KG1 (cell line): Measurements from ENCODE around the gene APLN.

Experiments
- DNase-seq: peaks from one replicate; lab custom pipeline; 2025; lab: John Stamatoyannopoulos, UW

APLN gene

GRCh38 chrX:129659861-129660260, 5.1 kb upstream of the APLN start:
- no peak for DNase-seq

DNA sequence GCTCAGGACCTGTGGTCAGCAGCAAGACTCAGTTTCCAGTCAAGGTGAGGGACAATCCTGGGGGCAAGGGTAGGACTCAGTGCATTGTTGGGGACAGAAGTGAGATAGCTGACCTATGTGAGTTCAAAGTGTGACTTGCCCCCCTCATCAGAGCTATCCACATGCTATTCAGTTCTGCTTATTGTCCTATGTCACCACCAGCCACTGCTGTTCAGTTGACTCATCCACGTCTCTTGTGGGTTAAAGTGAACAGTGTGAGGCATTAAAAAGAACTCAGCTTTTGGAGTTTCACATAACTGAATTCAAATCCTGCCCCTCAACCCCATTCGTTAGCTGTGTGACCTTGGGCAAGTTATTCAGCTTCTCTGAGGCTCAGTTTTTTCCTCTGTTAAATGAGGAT, 4.4 kb upstream of the APLN start:
- no peak for DNase-seq

DNA sequence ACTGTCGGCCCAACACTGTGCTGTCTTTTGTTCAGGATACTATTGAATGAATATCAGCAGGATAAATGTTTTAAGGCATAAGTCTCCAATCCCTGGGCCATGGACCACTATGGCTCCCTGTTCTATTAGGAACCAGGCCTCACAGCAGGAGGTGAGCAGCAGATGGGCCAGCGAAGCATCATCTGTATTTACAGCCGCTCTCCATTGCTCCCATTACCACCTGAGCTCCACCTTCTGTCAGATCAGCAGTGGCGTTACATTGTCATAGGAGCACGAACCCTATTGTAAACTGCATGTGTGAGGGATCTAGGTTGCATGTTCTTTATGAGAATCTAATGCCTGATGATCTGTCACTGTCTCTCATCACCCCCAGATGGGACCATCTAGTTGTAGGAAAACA, 3.7 kb upstream of the APLN start:
- no peak for DNase-seq

GRCh38 chrX:129655547-129656249, 942 bp upstream of the APLN start:
- no peak for DNase-seq

DNA sequence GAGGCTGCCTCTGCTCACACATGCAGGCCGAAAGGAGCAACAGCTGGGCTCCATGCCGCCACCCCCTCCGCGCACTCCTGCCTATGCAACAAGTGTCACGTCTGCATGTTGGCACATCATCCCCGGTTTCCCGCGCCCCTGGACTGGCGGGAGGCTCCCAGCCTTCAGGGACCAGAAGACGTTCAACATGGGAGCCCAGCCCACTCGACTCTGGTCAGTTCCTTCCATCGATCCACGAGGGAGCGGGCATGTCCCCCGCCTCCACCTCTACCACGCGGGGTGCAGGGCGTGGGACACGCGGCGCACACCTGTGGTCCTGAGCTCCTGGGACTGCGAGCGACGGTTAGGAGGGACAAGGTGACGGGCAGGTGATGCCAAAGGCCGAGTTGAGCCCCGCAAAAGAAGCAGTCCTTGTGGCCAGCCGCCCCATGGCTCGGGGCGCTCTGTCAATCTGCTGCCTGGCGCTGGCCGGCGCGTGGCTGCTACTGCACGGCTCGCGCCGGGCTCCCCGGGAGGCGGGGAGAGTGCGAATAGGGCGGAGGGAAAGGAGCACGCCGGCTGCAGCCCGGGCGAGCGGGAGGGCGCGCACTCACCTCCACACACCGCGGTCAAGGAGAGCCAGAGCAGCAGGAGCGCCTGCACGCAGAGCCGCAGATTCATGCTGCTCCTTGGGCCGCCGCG, 645 bp downstream of the APLN start:
- DNase-seq = no peak

DNA sequence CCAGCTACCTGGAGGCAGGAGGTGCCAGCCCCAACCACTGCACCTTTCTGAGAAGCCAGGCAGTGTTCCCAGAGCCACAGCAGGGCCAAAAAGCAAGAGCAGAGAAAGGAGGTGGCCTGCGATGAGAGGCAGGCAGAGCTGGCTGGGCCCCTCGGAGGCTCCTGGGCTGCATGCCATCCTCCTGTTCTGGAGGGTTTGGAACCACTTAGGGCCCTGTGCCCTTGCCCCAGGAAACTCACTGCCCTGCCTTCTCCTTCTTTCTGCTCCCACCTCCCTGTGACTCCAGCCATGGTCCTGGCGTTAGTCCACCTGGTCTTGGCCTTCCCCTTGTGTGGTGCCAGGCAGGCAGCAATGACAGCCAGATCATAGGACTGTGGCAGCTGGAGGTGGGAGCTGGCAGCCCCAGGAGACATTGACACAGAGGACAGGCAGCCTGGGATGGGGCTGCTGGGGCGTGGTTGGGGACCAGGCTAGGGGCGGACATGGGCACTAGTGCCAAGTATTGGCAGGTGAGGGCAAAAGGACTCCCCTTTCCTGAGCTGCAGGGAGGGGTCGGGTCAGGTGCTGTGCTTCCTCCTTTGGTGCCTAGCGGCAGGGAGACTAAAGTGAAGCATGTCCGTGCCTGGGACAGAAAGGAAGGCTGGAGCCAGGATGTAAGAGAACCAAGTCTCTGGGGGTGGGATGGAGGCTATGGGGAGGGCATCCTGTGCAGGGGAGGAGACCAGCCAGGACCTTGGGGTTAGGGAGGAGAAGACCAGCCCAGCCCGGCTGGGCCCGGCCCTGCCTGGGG, 1.4 kb downstream of the APLN start:
- DNase-seq = no peak

GRCh38 chrX:129652565-129653169, 2.1 kb downstream of the APLN start:
- DNase-seq = no peak

DNA sequence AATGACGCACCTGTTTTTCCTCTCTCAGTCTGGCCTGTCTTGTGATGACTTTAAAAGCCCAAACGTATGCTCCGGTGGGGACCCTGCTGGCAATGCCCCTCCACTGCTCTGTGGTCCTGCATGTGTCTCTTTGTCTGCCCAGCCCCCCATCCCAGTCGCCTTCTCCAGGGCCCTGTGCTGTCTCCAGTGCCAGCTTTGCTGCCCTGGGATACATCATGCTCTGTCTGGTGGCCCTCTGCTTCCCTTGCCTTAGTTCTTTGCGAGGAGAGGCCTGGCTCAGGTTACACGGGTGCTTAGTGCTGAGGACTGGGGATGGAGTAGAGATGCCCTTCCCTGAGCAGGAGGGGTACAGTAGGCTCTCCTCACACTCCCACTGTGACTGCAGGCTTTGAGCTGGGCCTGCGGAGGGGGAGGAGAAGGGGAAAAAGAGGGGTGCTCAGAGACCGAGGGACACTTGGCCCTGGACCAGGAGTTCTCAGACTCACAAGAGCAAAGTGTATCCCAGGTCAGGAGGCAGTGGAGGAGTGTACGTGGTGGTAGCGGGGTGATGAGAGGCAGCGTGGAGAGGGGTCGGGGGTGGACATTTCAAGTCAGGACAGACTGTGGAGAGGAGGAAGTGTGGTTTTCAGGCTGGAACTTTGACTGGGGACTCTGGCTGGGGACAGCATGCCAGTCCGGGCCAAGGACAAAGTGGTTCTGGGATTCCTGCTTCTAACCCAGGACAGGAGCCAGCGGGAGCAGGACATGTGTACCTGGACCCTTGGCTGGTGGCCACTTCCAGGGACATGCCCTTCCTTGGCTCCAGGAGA, 2.8 kb downstream of the APLN start:
- no peak for DNase-seq

DNA sequence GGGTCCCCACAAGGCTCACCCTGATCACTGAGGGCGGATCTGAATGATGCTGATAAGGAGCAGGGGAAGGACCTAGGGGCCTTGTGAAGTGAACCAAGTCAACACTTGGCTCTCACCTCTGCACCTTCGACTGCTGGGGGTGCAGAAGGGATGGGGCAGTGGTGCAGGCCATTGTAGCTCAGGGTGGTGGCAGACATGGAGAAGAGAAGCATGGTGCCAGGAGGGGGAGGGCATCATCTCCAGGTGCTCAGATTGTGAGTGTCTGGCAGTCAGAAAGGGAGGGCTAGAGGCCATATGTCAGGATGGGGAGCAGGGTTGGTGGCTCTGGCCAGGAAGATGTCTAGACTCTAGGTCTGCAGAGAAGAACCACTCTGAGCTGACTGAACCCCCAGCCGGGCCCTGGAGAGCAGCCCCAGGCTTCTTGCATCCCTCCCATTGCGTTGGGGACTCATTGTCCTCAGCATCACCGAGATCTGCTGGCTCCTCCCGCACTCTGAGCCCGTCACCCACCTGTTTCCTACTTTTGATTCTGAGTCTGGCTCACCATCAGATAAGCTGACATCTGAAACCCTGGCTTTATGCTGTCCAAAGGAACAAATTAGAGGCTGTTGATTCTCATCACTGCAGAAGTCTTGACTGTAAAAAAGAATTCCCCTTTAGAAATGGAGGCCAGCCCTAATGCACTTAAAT, 3.8 kb downstream of the APLN start:
- DNase-seq = no peak

- DNase-seq = no peak
Observed at GRCh38 chrX:129650183-129650689, 4.5 kb downstream of the APLN start.

DNA sequence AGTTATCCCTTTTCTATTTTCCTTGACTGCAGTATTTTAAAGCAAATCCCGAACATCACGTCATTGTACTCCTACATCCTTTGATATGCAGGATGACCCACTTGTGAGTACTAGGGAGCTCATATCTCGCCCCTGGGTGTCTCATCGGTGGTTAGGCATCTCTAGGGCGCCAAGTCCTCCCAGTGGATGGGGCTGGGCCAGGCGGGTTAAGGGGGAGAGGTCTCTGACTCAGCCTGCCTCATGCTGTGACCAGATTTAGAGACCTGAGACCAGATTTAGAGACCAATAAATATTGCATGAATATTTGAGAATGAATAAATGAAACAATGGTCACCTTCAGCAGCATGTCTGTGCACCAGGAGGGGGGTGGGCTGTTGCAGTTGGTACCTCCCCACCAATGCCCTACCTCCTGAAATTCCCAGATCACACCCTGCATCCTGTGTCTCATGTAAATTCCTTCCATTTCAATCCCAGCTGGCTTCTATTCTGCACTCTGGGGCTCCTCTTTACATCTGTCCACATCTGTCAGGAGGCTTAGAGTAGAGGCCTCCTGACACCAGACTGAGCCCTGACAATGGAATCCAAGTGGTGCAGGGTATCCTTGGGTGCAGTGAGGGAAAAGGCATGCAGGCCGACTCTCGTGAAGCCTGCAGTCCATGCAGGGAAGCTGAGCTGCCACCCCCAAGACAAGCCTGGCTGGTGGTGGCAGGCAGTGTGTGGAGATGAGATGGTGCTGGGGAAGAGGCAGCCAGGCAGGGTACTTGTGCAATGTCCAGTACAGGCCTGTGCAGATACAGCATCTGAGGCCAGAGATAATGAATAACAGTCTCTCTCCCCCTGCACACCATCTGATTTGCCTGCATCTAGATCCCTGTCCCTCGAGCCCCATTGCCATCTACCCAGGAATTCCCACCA, 5.2 kb downstream of the APLN start:
- no peak for DNase-seq

GRCh38 chrX:129648514-129649267, 6.1 kb downstream of the APLN start:
- DNase-seq = no peak

- DNase-seq = no peak
Observed at GRCh38 chrX:129647418-129648410, 7.0 kb downstream of the APLN start.

GRCh38 chrX:129646566-129647417, 8.0 kb downstream of the APLN start:
- DNase-seq = no peak

DNA sequence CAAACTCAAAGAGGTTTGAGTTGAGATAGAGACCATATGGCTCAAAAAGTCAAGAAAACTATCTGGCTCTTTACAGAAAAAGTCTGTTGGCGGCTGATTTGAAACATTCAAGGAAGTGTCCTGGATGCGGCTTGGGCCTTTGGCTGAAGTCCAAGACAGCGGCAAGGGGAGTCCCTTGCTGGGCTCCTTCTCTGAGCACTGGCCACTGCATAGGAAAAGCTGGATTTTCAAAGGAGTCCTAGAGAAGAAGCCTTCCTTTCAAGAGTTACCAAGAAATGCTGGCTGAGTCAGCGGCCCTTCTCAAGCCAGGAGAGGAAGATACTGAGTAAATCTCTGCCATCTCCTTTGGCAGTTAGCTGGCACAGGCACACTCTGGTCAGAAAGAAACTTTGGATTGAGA, 12.1 kb downstream of the APLN start:
- no peak for DNase-seq

DNA sequence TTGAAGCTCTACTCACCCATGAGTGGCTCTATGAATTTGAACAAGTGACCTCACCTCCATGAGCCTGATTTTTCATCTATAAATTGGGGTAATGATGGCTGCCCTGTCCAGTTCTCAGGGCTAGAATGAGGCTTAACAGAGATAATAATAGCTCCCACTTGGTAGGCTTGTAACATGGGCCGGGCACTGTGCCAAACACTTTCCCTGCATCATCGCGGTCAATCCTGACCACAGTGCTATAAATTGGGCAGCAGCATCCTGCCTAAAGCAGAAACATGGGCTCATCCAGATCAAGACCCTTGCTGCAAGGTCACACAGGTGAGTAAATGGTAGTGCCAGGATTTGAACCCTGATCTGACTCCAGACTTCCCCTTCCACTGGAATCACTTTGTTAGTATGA, 12.8 kb downstream of the APLN start:
- no peak for DNase-seq

- DNase-seq = no peak
Observed at GRCh38 chrX:129641469-129641868, 13.3 kb downstream of the APLN start.
